ENCODE results near the gene FRMD6.

DNA sequence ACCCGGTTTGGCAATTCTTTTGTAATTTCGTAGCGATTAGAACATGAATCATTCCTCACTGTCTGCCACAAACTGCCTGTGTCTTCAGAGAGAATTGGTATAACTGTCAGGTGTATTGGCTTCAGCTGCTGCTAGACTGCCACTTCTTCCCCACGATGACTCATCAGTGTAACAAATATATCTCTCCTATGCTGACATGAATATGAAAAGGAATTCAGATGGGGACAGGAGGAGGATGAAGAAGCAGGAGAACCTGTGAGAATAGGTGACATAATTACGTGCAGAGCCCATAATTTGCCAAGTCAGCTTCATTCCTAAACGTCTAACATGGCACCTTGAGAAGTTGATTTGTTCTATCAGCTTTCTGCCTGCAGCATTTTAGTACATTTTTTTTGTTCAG lies 64.9 kb downstream of the FRMD6 start:
- TF ChIP-seq, protein P1, sequence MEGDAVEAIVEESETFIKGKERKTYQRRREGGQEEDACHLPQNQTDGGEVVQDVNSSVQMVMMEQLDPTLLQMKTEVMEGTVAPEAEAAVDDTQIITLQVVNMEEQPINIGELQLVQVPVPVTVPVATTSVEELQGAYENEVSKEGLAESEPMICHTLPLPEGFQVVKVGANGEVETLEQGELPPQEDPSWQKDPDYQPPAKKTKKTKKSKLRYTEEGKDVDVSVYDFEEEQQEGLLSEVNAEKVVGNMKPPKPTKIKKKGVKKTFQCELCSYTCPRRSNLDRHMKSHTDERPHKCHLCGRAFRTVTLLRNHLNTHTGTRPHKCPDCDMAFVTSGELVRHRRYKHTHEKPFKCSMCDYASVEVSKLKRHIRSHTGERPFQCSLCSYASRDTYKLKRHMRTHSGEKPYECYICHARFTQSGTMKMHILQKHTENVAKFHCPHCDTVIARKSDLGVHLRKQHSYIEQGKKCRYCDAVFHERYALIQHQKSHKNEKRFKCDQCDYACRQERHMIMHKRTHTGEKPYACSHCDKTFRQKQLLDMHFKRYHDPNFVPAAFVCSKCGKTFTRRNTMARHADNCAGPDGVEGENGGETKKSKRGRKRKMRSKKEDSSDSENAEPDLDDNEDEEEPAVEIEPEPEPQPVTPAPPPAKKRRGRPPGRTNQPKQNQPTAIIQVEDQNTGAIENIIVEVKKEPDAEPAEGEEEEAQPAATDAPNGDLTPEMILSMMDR (IDR thresholded peaks at IDR 0.05), result no peak
- TF ChIP-seq POLR2A (IDR thresholded peaks at IDR 0.05), result no peak
